ENCODE measurements around the gene ARRB1.

GRCh38 chr11:75237050-75237449, 114.4 kb downstream of the ARRB1 start:
- TF ChIP-seq CTCF (IDR thresholded peaks at IDR 0.05; ENCODE audit: low read depth, low read length, missing input control): no peak
- TF ChIP-seq TAF1 (conservative IDR thresholded peaks at IDR 0.05): no peak
- no peak for TF ChIP-seq ATF3 (IDR thresholded peaks at IDR 0.05)
- no peak for TF ChIP-seq REST (IDR thresholded peaks at IDR 0.05)
- TF ChIP-seq RXRA (IDR thresholded peaks at IDR 0.05): no peak
- no peak for TF ChIP-seq JUND (IDR thresholded peaks at IDR 0.05)
- TF ChIP-seq ZBTB33 (IDR thresholded peaks at IDR 0.05): no peak
- no peak for TF ChIP-seq HNF4G (IDR thresholded peaks at IDR 0.05)
- no peak for TF ChIP-seq YY1 (IDR thresholded peaks at IDR 0.05)
- TF ChIP-seq MAX (IDR thresholded peaks at IDR 0.05): no peak
- no peak for TF ChIP-seq GABPA (IDR thresholded peaks at IDR 0.05 in 1 of 2, conservative IDR thresholded peaks at IDR 0.05 in 1 of 2)
- no peak for TF ChIP-seq RAD21 (IDR thresholded peaks at IDR 0.05)
